GM23338 (cell line): Measurements from ENCODE around the gene ZBTB22. TPM values are rescaled to one million over a fixed set of nuclear protein-coding genes. Genes with fewer than 3 reads are reported as not detected.

Experiments used
- ATAC-seq: fragments of 200-7000 bp; cut with Tn5 transposase; 3 replicates; pipeline ENCODE4 v1.9.1; 2020
- DNase-seq: peaks from one replicate; pipeline ENCODE4 v3.0.0-alpha.2; 2015; ENCODE audit warnings: low spot score
- H2AFZ ChIP-seq: fragments of 200-600 bp; sonication (generic); 2 replicates; pipeline ENCODE4 v1.8.0; 2016; ENCODE audit warnings: antibody characterized with exemption, mild to moderate bottlenecking, moderate library complexity
- H3F3A ChIP-seq: fragments of 200-600 bp; sonication (generic); replicated peaks from 2 replicates; pipeline ENCODE4 v1.8.0; 2017; ENCODE audit warnings: antibody characterized with exemption, mixed run types, low read depth
- H3K27ac ChIP-seq: fragments of 200-600 bp; sonication (generic); 2 replicates; pipeline ENCODE4 v1.6.1; 2016; ENCODE audit warnings: low read depth
- H3K27me3 ChIP-seq: fragments of 200-600 bp; sonication (generic); 2 replicates; pipeline ENCODE4 v1.8.0; 2016; ENCODE audit warnings: mild to moderate bottlenecking, mixed run types, moderate library complexity; ENCODE audit not compliant: insufficient read depth
- H3K36me3 ChIP-seq: fragments of 200-600 bp; sonication (generic); 2 replicates; pipeline ENCODE4 v1.8.0; 2016; ENCODE audit warnings: mild to moderate bottlenecking; ENCODE audit not compliant: insufficient read depth
- H3K4me1 ChIP-seq: fragments of 200-600 bp; sonication (generic); 2 replicates; pipeline ENCODE4 v1.8.0; 2016; ENCODE audit warnings: mild to moderate bottlenecking, moderate library complexity; ENCODE audit not compliant: insufficient read depth
- H3K4me2 ChIP-seq: fragments of 200-600 bp; sonication (generic); 2 replicates; pipeline ENCODE4 v1.7.1; 2017; ENCODE audit warnings: mixed run types
- H3K4me3 ChIP-seq: fragments of 200-600 bp; sonication (generic); 2 replicates; pipeline ENCODE4 v1.6.1; 2016; ENCODE audit warnings: mixed run types
- H3K79me2 ChIP-seq: fragments of 200-600 bp; sonication (generic); replicated peaks from 2 replicates; pipeline ENCODE4 v1.8.0; 2017; ENCODE audit warnings: mild to moderate bottlenecking; ENCODE audit not compliant: insufficient read depth
- H3K9me2 ChIP-seq: fragments of 200-600 bp; sonication (generic); 2 replicates; pipeline ENCODE4 v1.8.0; 2017; ENCODE audit not compliant: insufficient read depth
- H4K20me1 ChIP-seq: fragments of 200-600 bp; sonication (generic); replicated peaks from 2 replicates; pipeline ENCODE4 v1.8.0; 2017; ENCODE audit warnings: mild to moderate bottlenecking; ENCODE audit not compliant: insufficient read depth
- H3K27ac Mint-ChIP-seq: 2 replicates; pipeline ENCODE4 v1.8.0; 2020; ENCODE audit warnings: inconsistent platforms, mild to moderate bottlenecking, moderate library complexity, mixed read lengths
- H3K27me3 Mint-ChIP-seq: 3 replicates; pipeline ENCODE4 v1.8.0; 2022; ENCODE audit warnings: low read depth, mild to moderate bottlenecking, moderate library complexity, mixed read lengths, inconsistent platforms; ENCODE audit not compliant: insufficient read depth, poor library complexity
- H3K36me3 Mint-ChIP-seq: 3 replicates; pipeline ENCODE4 v1.8.0; 2021; ENCODE audit warnings: low read depth, mild to moderate bottlenecking, inconsistent platforms, moderate library complexity, mixed read lengths
- H3K4me1 Mint-ChIP-seq: 3 replicates; pipeline ENCODE4 v1.8.0; 2020; ENCODE audit warnings: mild to moderate bottlenecking, inconsistent platforms, mixed read lengths
- H3K4me3 Mint-ChIP-seq: 3 replicates; pipeline ENCODE4 v1.8.0; 2021; ENCODE audit warnings: moderate library complexity, mild to moderate bottlenecking, inconsistent platforms, mixed read lengths
- H3K9me3 Mint-ChIP-seq: 3 replicates; pipeline ENCODE4 v1.8.0; 2020; ENCODE audit warnings: moderate library complexity, mild to moderate bottlenecking, inconsistent platforms, mixed read lengths
- CREB1 ChIP-seq: fragments of 250-450 bp; sonication (Bioruptor Pico); IDR thresholded peaks from 2 replicates; pipeline ENCODE4 v1.5.0; 2020; ENCODE audit warnings: low read depth, mild to moderate bottlenecking, moderate library complexity
- CTCF ChIP-seq, 2 experiments: fragments of 200-600 bp in 1 of 2; sonication (generic) in 1 of 2; conservative IDR thresholded peaks; 2 replicates each; pipeline versions ENCODE4 v1.5.1 to v1.6.1; 2016 to 2017; ENCODE audit warnings: antibody characterized with exemption in 2 of 2, low read depth in 2 of 2, mild to moderate bottlenecking in 2 of 2, moderate library complexity in 1 of 2
- EZH2 ChIP-seq: fragments of 200-600 bp; sonication (generic); IDR thresholded peaks from one replicate; pipeline ENCODE4 v1.8.0; 2017; ENCODE audit warnings: antibody characterized with exemption, mild to moderate bottlenecking, low read depth; ENCODE audit not compliant: unreplicated experiment
- EZH2phosphoT487 ChIP-seq: fragments of 200-600 bp; sonication (generic); IDR thresholded peaks from one replicate; pipeline ENCODE4 v1.8.1; 2018; ENCODE audit warnings: antibody characterized with exemption; ENCODE audit not compliant: unreplicated experiment
- JUNB ChIP-seq: IDR thresholded peaks from one replicate; pipeline ENCODE4 v1.6.1; 2016; ENCODE audit warnings: antibody characterized with exemption; ENCODE audit not compliant: unreplicated experiment
- NANOG ChIP-seq: IDR thresholded peaks from 2 replicates; pipeline ENCODE4 v1.6.1; 2016; ENCODE audit warnings: antibody characterized with exemption, borderline replicate concordance
- POLR2AphosphoS5 ChIP-seq: IDR thresholded peaks from 2 replicates; pipeline ENCODE4 v1.6.1; 2016; ENCODE audit warnings: antibody characterized with exemption, low read depth
- REST ChIP-seq: IDR thresholded peaks from one replicate; pipeline ENCODE4 v1.6.1; 2018; ENCODE audit warnings: antibody characterized with exemption; ENCODE audit not compliant: unreplicated experiment
- STAT1 ChIP-seq: IDR thresholded peaks from one replicate; pipeline ENCODE4 v1.6.1; 2016; ENCODE audit warnings: antibody characterized with exemption; ENCODE audit not compliant: unreplicated experiment
- ZNF114 ChIP-seq: fragments of 250-450 bp; sonication (Bioruptor Pico); IDR thresholded peaks from 2 replicates; pipeline ENCODE4 v1.5.0; 2020; ENCODE audit warnings: mild to moderate bottlenecking, moderate library complexity
- ZNF331 ChIP-seq: fragments of 250-450 bp; sonication (Bioruptor Pico); IDR thresholded peaks from 2 replicates; pipeline ENCODE4 v1.5.0; 2020; ENCODE audit warnings: low read depth, mild to moderate bottlenecking, moderate library complexity
- polyA plus RNA-seq: library from polyadenylated mRNA; unstranded; fragments of >200 nt; fragmentation: Nextera tagmentation; extraction: Ambion mirVana; gene quantifications from 2 replicates; pipeline ENCODE4 v1.2.1, GENCODE V29; 2016
- total RNA-seq: library from RNA; depleted of rRNA; stranded (reverse); fragments of >200 nt; shearing (Covaris generic); gene quantifications from 2 replicates; pipeline ENCODE4 v1.2.3, GENCODE V29; 2014
- TF ChIP-seq, protein P1 (sequence below): IDR thresholded peaks from 2 replicates; pipeline ENCODE4 v1.6.1; 2016; ENCODE audit warnings: antibody characterized with exemption

ZBTB22 gene
- total and polyA plus RNA-seq, 2 experiments from 2014 or later: 3.9 to 7.7 TPM

DNA sequence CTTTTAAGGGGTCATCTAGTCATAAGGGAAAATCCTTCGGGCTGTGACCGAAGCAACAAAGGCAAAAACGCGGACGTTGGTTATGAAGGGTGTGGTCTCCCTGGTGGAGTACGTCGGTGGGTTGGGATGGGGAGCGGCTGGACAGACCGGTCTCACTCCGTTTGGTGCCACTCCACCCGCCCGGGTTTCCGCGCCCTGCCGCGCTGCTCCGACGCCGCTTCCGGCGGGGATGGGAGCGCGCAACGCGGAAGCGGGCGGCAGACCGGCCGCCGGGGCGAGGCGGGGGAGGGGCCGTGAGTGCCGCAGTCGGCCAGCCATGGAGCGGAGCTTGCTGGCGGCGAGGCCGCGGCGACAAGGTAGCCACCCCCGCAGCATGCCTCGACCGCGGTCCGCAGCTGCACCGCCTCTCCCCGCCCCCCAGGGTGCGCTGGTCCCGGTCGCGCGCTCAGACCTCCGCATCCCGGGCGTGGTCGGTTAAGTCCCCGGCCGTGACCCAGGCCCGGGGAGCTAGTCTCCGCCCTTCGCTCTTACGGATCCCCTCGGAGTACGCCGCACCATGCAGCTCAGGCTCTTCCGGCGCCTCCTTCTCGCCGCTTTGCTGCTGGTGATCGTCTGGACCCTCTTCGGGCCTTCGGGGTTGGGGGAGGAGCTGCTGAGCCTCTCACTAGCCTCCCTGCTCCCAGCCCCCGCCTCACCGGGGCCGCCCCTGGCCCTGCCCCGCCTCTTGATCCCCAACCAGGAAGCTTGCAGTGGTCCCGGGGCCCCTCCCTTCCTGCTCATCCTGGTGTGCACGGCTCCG is 40.5 kb downstream of the ZBTB22 start, which contains the start of gene B3GALT4 (continued):
- TF ChIP-seq EZH2 (no peak), POLR2AphosphoS5 (peak; percentile 82), REST (no peak)

GRCh38 chr6:33276581-33276863 is 41.0 kb downstream of the ZBTB22 start:
- H3K27me3 ChIP-seq: no peaks in the 10 kb centered on the region
- H3K27ac ChIP-seq: peak overlapping the region; percentile 96
- H3K4me2 ChIP-seq: peak overlapping the region; percentile 100
- H3K79me2 ChIP-seq: peaks cover 40% of the 10 kb centered on the region
- H3K4me3 ChIP-seq: peak overlapping the region; percentile 99
- H3K4me1 ChIP-seq: peaks cover 48% of the 10 kb centered on the region
- no peak overlapping the region for H2AFZ ChIP-seq
- peaks cover 35% of the 10 kb centered on the region for H3K27me3 Mint-ChIP-seq
- no peaks in the 10 kb centered on the region for H3K9me2 ChIP-seq
- peaks cover 5% of the 10 kb centered on the region; the same call in 1 of the 3 replicates for H3K9me3 Mint-ChIP-seq
- peaks cover 42% of the 10 kb centered on the region for H3K36me3 ChIP-seq
- no peak for DNase-seq
- H3K36me3 Mint-ChIP-seq: peaks cover 83% of the 10 kb centered on the region
- peaks cover 40% of the 10 kb centered on the region for H3K4me1 Mint-ChIP-seq
- peaks cover 44% of the 10 kb centered on the region for H4K20me1 ChIP-seq
- ATAC-seq: no peak; the same call in 2 of the 3 replicates
- peak overlapping the region; percentile 87 for H3K27ac Mint-ChIP-seq
- peak overlapping the region; percentile 97 for H3K4me3 Mint-ChIP-seq
- H3F3A ChIP-seq: peaks cover 74% of the 10 kb centered on the region
- TF ChIP-seq NANOG (no peak), EZH2phosphoT487 (no peak), CREB1 (CRISPR knock-in tag) (no peak), POLR2AphosphoS5 (no peak), ZNF331 (no peak), STAT1 (no peak), EZH2 (no peak), JUNB (no peak), CTCF (conservative IDR thresholded peaks at IDR 0.05; ENCODE audit: low read depth in 2 of 2) (no peak), ZNF114 (CRISPR knock-in tag) (no peak)
- TF ChIP-seq, protein P1, sequence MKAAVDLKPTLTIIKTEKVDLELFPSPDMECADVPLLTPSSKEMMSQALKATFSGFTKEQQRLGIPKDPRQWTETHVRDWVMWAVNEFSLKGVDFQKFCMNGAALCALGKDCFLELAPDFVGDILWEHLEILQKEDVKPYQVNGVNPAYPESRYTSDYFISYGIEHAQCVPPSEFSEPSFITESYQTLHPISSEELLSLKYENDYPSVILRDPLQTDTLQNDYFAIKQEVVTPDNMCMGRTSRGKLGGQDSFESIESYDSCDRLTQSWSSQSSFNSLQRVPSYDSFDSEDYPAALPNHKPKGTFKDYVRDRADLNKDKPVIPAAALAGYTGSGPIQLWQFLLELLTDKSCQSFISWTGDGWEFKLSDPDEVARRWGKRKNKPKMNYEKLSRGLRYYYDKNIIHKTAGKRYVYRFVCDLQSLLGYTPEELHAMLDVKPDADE: no peak
